Inflammatory macrophage (primary cell): ENCODE results near the gene TMEM95.

ENCODE experiments used
- DNase-seq, 2 donors: peaks; one replicate each; pipeline ENCODE4 v3.0.0-alpha.2; 2020 to 2022

TMEM95 gene

DNA sequence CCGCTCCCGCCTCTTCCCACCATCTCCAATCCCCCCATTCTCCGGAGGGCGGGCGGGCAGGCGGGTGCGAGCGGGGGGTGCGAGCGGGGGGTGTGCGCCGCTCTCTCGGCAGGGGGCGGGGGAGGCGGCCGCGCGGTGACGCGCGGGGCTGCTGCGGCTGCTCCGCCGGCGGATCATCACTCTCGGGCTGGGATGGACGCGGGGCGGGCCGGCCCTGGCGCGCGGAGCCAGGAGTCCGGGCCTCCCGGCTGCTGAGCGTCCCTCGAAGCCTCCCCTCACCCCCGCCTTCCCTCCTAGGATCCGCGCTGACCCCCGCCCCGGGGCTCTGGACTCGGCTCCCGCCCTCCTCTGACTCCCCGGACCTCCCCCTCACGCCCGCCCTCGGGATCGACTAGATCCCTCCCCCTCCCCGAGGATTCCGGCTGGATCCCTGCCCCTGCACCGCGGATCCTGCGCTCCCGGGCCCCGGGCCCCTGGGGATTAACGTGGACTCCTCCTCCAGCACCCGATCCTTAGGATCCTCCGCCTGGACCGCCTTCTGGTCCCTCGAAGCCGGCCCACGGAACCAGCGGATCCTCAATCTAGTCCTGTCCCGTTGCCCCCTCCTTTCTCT, 49.9 kb downstream of the TMEM95 start:
- DNase-seq: no peak

DNA sequence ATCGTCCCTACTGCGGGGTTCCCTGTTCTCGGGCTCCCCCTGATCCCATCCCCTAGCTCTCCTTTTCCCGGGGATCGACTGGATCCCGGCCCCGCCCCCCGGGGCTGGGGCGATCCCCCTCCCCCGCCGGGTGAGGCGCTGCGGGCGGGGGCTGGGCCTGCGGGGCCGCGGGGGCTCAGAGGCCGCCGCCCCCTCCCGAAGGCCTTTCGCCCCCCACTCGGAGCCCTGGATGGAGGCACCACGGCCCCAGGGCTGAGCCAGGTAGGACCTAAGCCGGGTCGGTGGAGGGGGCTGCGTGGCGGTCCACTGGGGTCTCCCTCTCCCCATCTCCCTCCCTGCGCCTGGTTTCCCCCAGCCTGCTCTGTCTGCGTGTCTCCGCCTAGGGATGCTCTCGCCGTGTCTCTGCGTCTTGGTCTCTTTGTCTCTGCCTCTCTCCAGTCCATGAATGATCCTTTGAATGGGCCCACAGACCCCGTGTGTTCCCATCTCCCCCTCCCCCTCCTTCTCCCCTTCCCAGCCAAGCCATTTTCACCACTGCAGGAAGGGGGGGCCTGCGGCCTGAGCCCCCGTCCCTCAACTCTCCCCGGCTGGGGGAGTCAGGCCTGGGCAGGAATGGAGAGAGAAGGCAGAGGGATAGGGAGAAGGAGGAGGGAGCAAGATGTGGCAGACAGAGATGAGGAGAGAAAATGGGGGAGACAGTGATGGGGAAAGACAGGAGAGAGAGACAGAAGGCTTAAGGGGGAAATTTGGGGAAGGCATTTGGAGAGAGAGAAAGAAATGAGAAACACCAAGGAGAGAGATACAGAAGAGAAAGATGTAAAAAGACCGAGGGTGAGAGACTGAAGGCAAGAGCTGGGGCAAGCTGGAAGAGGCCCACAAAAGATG, 50.6 kb downstream of the TMEM95 start:
- no peak for DNase-seq

DNA sequence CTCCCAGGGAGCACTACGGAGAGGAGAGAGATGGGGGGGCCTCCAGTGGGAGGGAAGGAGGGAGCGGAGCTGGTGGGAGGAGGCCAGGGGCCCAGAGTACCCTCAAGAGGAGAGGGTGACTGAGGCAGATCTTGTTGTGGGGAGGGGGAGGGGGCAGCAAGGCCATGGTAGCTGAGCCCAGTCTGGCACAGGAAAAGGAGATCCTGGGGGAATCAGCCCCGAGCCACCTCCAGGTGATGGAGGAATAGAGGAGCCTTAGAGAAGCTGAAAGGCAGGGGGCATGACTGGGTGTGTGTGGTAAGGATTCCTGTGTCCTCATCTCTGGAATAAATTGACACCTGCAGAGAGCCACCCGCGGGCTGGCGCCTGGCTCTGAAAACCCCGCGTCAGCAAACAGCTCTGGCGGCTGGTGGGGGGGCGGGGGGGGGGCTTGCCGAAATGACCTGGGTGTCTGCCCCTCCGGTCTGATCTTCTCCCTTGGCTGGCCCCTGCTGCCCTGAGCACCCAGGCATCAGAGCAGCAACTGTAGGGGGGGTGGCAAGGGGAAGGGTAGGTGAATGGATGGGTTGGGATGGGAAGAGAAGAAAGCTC, 51.4 kb downstream of the TMEM95 start:
- DNase-seq: no peak
